Fibroblast of skin of left quadriceps (primary cell): ENCODE data around the gene LRRC31.

Experiments
- DNase-seq, 2 experiments: peaks; one replicate each; pipeline ENCODE4 v3.0.0-alpha.2; 2013; ENCODE audit warnings: low read depth in 2 of 2

Gene LRRC31

DNA sequence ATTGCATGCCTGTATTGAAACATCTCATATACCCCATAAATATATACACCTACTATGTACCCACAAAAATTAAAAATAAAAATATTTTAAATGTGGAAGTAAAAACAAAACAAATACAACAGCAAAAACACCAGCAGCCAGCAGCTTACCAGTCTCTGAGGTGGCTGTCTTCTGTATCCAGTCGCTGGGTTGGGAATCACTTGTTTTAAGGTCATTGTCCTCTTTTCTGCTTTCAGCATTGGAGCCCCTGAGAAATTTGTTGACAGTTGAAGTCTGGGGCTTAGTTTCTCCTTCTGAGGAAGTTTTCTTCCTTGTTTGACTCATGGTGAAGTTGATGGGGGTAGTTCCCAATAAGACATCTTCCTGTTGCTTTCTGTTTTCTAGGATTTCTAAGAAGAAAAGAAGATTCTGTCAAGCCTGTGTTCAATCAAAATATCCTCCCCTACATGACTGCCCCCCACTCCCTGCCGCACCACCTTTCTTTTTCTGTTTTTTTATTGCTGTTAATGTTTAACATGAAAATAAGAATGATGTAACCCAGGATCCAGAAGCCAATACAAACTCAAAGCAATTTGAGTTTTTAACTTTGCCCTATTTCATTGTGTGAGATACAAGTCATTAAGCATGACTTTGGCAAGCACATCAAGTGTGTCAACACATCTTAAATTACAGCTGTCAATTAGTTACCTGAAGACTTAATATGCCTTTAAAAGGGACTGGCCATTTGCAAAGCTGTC, at the start of gene LRRC31:
TSS of gene LRRC31 (minus strand) at position 452 of the 737 bp plus-strand sequence. CDS start at position 324, 128 bp downstream.
- no peak for DNase-seq

DNA sequence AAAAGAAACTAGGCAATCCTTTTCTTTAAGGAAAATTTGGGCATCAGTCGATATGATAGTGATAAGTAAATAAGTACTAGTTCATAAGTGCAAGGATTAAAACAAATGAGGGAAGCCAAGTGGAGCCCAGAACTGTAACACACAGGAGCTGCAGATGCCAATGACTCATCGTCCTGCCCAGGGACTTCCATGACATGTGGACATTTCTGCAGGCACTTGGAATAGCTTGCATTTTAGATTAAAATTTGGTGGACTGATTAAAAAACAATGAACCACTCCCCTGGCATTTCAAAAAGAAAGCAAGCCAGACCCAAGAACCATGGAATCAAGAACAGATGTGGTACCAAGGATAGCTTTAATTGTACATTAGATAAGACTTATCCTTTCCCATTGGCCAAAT, 44.6 kb upstream of the LRRC31 start:
- no peak for DNase-seq

DNA sequence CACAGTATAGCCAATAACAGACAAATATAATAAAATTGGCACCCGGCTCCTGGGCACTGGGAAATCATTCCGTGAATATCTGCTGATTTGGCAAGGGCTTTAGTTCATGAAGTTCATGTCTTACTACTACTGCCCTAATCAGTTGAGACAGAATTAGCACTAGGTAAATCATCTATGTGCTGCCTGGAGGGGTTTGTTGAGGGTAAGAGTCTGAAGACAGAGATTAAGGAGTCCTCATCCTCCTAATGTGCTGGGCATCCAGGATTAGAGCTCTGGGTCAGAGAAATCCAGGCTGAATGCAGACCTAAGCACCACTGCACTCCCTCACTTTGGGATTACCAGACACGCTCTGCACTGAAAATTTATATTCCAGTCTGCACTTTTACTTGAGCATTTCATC, 43.6 kb upstream of the LRRC31 start:
- DNase-seq = no peak

DNA sequence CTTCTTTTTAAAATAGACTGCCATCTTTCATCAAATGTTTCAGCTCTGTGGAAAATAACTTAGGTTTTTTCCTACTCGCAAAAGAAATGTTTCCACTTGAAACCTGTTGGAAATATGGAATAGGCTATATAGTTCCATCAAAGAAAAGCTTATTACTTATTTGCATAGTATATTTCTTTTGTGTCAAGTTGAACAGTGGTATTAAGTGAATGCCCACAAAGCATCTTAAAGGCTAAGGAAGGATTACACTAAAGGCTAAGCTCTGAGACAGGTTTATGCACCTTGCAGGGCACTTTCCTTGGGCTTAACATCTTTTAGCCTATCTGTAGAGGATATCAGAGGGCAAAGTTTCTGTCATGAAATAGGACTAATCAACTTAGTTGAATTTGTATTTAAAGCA, 41.5 kb upstream of the LRRC31 start, which contains the start of gene SAMD7:
TSS of gene SAMD7 (plus strand) at position 301 of the 400 bp plus-strand sequence. CDS start 7,927 bp downstream, outside the sequence.
- DNase-seq = no peak

DNA sequence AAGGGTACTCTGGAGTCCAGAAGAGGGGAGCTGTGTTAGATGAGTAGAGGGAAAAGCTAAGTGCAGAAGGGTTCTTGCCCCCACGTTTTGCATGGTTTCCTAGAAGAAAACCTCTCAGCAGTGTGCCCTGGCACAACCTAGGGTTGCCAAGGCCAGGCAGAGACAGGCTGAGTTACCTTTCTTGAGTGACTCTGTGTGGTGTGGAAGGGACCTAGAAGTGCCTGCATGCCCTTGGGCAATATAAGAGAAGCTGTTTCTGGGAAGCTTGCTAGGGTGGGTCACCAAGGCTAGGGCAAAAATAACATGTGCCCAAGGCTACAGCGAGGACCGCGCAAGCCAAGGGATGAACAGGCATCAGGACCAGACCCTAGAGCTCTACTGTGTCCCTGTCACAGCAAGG, 38.2 kb upstream of the LRRC31 start:
- DNase-seq = no peak

DNA sequence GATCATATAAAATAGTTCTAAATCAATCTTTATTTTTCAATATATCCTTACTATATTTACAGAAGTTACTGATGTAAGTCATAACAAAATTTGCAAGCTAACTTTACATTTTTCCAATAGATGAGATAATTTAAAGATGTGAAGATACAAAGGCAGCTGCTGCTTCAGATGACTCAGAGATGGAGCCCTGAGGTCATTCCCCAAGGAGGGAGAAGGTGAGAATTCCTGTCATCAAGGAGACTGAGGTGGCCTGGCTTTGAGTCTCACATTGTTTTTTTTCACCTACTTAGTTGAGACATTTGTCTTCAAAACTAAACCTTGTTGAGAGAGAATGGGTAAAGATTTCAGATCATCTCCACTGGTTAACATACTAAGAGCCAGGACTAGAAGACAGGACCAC, 37.7 kb upstream of the LRRC31 start:
- no peak for DNase-seq

DNA sequence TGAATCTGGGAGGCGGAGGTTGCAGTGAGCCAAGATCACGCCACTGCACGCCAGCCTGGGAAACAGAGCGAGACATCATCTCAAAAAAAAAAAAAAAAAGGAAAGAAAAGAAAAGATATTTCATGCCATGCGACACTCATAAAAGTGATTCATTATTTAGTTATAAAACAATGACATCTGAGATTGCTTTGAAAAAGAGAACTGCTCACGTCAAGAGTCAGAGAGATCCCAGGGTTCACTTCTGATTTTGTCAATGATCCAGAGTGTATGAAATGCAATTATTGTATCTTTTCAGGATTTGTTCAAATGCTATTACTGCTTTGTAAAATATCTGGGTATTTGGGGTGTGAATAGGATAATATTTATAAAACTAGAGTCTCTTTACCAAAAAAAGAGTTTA, 35.7 kb upstream of the LRRC31 start:
- DNase-seq = no peak

DNA sequence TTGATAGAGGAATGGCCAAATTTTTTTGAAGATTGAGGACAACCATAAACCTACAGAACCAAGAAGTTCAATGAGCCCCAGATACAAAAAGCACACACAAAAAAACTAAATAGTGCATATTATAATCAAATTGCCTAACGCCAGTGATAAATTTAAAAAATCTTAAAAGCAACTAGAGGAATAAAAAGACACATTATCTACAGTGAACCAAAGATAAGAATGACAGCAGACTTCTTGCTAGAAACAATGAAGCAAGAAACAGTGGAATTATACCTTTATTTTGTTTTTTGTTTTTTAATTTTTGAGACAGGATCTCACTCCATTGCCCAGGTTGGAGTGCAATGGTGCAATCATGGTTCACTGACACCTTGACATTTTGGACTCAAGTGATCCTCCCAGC, 31.7 kb upstream of the LRRC31 start:
- DNase-seq = no peak

DNA sequence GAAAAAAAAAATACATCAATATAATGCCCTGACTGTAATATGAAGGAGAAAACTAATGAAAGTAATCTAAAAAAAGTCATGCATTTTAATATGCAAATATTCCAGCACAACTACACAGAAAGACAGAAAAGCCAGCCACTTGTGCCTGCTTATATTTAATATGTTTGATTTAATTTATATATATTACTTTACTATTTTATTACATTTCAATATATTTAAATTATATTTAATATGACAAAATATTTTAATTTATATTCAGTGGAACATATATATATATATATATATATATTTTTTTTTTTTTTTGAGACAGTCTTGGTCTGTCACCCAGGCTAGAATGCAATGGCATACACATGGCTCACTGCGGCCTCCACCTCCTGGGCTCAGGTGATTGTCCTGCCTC, 27.5 kb upstream of the LRRC31 start:
- no peak for DNase-seq

DNA sequence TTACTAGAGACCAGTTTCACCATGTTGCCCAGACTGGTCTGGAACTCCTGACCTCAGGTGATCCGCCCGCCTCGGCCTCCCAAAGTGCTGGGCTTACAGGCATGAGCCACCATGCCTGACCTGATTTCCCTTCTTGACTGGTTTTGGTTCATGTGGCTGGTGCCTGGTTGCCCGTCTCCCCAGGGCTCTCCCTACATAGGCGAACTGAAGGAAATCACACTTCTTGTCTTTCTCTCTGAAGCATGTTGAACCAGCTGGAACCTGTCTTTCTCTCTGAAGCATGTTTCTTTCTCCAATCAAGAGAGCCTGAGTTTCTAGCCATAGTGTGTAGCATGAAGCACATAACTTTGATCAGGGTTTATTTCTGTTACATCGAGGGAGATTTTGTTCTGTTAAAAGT, 25.3 kb upstream of the LRRC31 start:
- DNase-seq = no peak

DNA sequence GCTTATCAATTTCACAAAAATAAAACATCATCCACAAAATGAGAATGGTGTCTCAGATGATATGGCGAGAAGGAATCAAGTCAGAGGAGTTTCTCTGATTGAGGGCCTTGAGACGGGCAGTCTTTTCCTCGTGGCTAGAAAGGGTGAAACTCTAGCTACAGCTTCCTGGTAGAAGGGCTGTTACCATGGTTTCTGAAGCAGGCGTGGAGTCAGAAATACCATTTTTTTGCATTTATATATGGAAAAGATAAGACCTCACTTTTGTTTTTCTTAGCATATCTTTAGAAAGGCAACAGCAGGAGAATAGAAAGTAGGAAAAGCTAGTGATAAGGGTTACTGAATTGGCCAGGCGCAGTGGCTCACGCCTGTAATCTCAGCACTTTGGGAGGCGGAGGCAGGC, 24.4 kb upstream of the LRRC31 start:
- DNase-seq = no peak

DNA sequence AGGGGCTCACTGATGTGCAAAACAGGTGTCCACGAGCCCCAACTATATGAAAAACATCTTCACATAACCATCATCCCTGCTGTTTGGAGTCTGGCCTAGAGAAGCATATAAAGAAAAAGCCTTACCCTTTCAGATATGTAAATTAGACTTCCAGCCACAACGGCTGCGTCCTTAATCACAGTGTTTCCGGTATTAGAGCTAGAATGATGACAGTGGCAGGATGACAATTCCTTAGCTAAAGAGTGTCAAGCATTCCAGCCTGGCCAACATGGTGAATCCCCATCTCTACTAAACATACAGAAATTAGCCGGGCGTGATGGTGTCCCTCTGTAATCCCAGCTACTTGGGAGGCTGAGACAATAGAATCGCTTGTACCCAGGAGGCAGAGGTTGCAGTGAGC, 22.2 kb upstream of the LRRC31 start:
- DNase-seq = no peak

DNA sequence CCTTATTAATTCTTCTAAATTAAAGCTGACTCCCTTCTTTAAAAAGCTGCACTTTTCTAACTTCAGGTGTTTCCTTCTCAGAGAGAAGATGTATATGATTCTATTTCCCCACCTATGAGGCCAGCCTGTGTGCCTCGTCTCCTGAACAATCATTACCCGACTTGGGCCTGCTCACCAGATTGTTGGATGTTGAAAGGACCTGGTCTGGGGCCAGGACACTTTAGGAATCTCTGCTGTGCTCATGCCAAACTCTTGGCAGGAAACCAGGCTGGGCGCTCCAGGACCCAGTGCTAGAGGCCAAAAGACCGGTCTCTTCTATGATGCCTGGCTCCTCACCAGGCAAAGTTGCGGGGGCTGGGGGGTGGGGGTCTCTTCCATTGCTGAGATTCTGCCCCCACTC, 16.9 kb upstream of the LRRC31 start:
- DNase-seq = no peak

DNA sequence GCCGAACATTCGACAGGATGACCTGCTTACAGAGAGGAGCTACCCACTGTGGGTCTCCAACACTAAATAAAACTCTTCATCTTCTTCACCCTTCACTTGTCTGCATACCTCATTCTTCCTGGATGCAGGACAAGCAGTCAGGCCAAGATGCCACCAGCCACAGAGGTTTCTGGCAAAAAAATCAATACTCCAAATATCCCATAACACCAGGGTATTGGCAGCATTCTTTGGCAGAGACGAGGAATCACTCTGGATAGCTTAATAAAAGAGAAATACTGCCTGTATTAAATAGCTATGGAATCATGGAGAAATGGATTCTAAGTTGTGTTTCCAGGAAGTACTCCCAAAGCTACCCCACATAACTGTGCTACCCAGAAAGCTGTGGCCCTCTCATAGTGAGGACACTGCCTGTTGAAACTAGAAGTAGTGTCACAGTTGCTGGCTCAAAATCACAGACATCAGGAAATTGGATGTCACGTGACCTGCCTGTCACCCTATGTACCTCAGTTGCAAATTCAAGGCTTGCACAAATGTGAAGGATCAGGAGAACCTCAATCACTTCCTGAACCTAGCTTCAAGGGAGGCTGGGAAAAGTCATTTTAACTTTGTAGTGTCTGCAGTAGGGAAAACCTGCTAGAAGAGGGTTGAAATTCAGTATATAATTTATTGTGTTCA, 11.0 kb upstream of the LRRC31 start:
- DNase-seq = no peak

DNA sequence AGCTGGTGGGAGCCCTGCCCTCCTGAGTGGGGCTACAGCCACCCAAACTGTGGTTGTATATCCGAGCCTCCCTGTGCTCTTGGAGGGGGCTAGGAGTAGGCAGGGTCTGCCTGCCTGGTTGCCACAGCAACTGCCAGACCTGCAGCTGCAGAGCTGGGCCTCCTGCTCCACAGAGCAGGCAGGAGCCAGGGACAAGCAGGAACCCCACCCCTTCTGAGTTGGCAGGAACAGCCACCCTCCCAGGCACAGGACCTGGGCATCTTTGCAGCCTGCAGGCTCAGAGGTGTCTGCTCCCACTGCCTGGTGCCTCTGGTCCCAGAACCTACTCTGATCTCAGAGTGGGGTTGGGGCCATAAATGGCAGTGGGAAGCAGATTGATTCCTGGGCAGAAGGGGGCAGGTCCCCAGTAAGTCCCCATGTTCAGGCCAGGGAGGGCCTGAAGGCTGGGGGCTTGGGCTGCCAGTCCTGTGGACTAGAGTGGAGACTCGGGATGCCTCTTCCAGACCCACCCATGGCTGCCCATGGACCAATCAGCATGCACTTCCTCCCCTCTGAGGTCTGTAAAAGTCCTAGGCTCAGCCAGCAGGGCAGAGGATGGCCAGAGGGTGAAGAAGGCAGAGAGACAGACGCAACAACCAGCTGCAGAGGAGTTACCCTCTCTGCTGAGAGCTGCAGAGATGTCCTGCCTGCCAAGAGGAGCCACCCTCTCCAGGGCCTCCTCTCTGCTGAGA, 10.3 kb upstream of the LRRC31 start:
- no peak for DNase-seq

DNA sequence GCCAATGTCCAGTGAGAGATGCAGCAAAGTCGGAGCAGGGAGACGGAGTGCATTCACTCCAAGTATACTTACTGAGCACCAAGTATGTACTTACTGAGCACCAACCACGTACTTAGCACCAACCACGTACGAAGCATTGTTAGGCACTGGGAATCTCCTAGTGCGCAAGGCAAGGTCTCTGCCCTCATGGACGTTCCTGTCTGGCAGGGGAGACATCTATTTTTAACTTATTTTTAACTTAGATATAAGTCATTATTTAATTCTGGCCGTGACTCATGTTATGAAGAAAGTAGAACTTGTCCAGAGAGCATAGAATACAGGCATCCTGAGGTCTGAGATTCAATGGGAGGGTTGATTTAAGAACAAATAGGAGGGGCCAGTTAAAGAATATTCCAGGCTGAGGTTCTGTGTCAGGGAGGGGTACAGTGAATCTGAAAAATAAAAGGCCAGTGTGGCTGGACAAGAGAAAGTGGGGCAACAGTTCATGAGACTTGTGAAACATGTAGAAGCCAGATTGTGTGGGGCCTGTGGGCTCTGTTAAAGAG, 9.3 kb upstream of the LRRC31 start:
- no peak for DNase-seq

DNA sequence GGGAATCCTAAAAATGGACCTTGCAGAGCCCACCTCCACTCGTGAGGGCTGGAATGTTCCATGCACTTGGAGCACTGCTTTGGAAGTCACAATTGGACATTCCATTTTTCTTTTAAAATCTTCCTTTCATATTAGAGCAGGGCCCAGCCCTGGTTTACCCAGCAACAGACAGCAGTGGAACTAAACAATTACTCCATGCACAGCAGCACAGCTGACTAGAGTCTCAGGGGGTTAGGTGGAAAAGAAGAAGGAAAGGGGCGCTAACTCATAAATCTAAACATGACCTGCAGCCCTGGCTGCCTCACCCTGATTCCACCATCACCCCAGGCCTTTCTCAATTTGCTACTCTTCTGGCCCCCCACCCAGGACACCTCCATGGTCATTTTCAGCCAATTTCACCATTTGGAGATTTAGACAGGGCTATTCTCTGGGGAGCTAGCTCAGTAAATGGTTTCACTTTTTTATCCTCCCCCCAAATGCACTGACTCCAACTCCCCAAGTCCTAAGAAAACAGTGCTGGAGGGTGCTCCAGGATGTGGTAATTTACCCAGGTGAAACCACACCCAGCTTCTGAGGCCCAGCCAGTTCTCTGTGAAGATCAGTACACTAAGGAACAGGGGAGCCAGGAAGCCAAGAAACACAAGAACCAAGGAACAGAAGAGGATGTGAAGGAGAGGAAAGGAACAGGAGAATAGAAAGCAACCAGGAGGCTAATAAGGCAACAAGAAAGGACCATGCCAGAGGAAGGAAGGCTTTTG, 1.6 kb upstream of the LRRC31 start:
- no peak for DNase-seq

DNA sequence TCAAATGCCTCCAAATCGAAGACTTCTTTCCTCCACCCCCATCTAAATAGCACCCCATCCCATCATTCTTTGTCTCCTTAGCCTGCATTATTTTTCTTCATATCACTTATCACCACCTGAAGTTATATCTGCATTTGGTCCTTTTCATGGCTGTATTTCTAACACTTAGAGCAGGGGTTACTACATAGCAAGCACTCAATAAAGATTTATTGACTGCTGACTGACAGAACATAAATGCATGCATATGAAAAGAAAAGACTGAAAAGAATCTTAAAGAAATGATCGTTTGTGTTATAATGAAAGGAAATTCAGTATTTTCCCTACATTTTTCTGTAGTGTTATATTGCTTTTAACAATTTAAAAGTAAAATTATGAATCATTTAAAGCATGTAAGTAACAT, 1.4 kb downstream of the LRRC31 start:
- DNase-seq = no peak

DNA sequence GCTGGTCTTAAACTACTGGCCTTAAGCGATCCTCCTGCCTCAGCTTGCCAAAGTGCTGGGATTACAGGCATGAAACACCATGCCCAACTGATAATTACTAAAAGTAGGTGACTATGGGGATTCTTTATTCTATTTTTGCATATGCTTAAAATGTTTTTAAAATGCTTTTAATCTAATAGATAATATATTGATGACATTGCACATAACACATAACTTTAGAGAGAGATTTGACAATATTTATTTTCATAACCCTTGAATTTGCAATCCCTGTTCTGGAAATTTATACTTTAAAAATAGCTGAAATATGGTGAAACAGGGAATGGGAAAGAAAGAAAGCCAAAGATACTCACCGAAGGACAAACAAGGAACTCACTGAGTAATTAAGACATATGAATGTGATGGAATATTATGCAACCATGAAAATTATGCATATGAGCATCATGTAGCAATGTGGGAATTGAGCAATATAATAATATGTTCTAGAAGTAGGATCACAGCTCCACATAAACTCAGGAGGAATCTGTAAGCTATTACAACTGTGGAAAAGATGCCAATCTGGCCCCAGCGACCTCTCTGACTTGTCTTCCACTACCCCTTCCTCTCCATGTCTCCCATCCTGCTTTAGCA, 2.0 kb downstream of the LRRC31 start:
- DNase-seq = no peak

DNA sequence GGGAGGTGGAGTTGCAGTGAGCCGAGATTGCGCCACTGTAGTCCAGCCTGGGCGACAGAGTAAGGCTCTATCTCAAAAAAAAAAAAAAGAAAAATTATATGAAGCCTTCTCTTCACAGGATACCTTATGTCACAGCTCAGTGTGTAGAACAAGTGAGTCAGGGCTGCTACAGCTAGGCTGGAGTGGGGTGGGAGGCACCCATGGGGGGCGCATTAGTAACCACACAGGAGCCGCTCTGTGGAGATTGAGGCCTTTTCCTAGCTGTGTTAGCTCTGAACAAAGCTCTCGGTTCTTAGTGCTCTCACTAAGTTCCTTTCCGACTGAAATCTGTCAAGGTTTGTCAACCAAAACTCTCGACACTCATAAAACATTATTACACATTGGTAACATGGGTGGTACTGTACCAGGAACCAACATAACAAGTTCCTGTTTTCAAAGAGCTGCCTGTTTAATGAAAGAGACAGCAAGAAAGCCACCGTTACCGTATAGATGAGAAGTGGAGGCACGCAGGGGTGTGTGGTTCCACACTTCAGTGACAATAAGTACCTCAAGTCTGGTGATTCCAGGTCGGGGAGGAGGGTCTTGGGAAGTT, 4.5 kb downstream of the LRRC31 start:
- DNase-seq = no peak

DNA sequence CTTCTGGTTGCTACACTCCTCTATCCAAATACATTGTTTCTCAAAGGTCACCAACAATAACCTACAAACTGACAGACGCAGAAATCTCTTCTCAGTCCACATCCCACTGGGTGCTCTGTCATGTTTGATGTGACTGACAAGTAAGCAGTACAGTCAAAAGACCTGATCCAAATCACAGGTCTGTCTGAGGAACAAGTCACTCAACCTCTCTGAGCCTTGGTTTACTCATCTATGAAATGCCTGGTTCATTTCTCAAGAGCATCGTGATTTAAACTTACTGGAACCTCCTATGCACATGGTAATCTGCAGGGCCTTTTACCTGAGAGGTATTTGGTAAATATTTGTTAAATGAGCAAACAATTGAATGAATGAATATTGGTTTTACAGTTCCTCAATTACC, 5.5 kb downstream of the LRRC31 start:
- DNase-seq = no peak
